Mesendoderm (in vitro differentiated cells): ENCODE results near the gene WNK1.
A peak's percentile ranks its signal among the peaks of the same experiment; 100 is the strongest.
"Not testable (repeated sequence)": the region's sequence is repeated elsewhere in the genome, so short reads cannot be mapped to it uniquely, and the experiment has no call there.

Experiments used
- DNase-seq: peaks from one replicate; pipeline ENCODE4 v3.0.0; 2013
- H2AK5ac ChIP-seq: 2 replicates; pipeline ENCODE4 v1.6.1; 2013; ENCODE audit warnings: low read length, inconsistent platforms
- H2BK120ac ChIP-seq: 2 replicates; pipeline ENCODE4 v1.6.1; 2013; ENCODE audit warnings: low read depth, mild to moderate bottlenecking, low read length, moderate library complexity, mixed read lengths
- H2BK15ac ChIP-seq: replicated peaks from 2 replicates; pipeline ENCODE4 v1.6.1; 2013; ENCODE audit warnings: low read depth, mild to moderate bottlenecking, moderate library complexity
- H2BK5ac ChIP-seq: 2 replicates; pipeline ENCODE4 v1.6.1; 2013; ENCODE audit warnings: low read length, inconsistent platforms
- H3K18ac ChIP-seq: 2 replicates; pipeline ENCODE4 v1.6.1; 2013; ENCODE audit warnings: mild to moderate bottlenecking, low read length, mixed read lengths
- H3K23ac ChIP-seq: one replicate; pipeline ENCODE4 v1.6.1; 2013; ENCODE audit warnings: low read length
- H3K27ac ChIP-seq: 2 replicates; pipeline ENCODE4 v1.5.1; 2013; ENCODE audit warnings: low read depth, mild to moderate bottlenecking, inconsistent platforms, low read length, moderate library complexity
- H3K27me3 ChIP-seq: 2 replicates; pipeline ENCODE4 v1.6.1; 2013; ENCODE audit warnings: low read length, control low read depth, mild to moderate bottlenecking, inconsistent platforms; ENCODE audit not compliant: insufficient read depth, poor library complexity
- H3K36me3 ChIP-seq: 2 replicates; pipeline ENCODE4 v1.6.1; 2013; ENCODE audit warnings: low read length, inconsistent platforms; ENCODE audit not compliant: control insufficient read depth, insufficient read depth
- H3K4ac ChIP-seq: one replicate; pipeline ENCODE4 v1.6.1; 2013; ENCODE audit warnings: low read depth, mild to moderate bottlenecking, low read length, moderate library complexity
- H3K4me1 ChIP-seq: 2 replicates; pipeline ENCODE4 v1.6.1; 2013; ENCODE audit warnings: low read depth, low read length, inconsistent platforms; ENCODE audit not compliant: control insufficient read depth
- H3K4me2 ChIP-seq: 2 replicates; pipeline ENCODE4 v1.6.1; 2013; ENCODE audit warnings: low read length
- H3K4me3 ChIP-seq: 2 replicates; pipeline ENCODE4 v1.5.1; 2013; ENCODE audit warnings: mild to moderate bottlenecking, low read length
- H3K56ac ChIP-seq: one replicate; pipeline ENCODE4 v1.6.1; 2013; ENCODE audit warnings: low read length
- H3K79me1 ChIP-seq: 2 replicates; pipeline ENCODE4 v1.6.1; 2013; ENCODE audit warnings: low read length, inconsistent platforms
- H3K79me2 ChIP-seq: 2 replicates; pipeline ENCODE4 v1.6.1; 2013; ENCODE audit warnings: mild to moderate bottlenecking, low read length; ENCODE audit not compliant: control insufficient read depth, insufficient read depth
- H3K9ac ChIP-seq: 2 replicates; pipeline ENCODE4 v1.6.1; 2013; ENCODE audit warnings: low read length, inconsistent platforms
- H4K5ac ChIP-seq: one replicate; pipeline ENCODE4 v1.6.1; 2013; ENCODE audit warnings: low read length
- H4K8ac ChIP-seq: one replicate; pipeline ENCODE4 v1.6.1; 2013; ENCODE audit warnings: low read depth, mild to moderate bottlenecking, control low read depth, low read length, moderate library complexity
- WGBS: extraction: QIAGEN DNeasy Blood & Tissue Kit; methylation state at CpG from one replicate; pipeline ENCODE4 v1.1.7; 2013; ENCODE audit warnings: low lambda C conversion rate, missing lambda C conversion rate; ENCODE audit not compliant: insufficient coverage; ENCODE audit errors: extremely low coverage; 5-methylcytosine and 5-hydroxymethylcytosine counted together

The WNK1 gene

DNA sequence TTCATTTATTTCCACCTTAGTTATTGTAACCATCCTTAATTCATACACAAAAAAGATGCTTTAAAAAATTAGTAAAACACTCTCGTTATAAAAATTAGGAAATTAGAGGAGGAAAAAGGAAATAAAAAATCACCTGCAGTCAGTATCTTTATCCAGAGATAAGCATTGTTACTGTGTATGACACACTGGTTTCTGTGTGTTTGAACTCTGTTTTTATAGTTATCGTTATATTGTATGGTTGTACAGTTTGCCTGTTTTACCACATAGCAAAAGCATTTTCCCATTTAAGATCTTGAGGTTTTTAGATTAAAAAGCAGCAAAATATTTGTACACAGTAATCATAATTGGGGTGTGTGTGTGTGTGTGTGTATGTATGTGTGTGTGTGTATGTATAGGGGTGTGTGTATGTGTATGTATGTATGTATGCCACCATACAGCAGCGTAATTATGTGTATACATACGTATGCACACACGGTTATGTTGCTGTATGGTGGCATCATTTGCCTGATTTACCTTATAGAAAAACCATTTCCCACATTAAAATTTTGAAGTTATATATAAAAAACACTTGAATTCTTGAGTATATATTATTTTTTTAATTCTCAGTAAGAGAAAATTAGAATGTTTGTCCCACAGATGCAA, 19.8 kb downstream of the WNK1 start:
- Histone ChIP-seq H3K79me1 (peaks cover 8% of the 10 kb centered on the region), H2BK15ac (no peak overlapping the region), H3K4ac (no peak overlapping the region), H3K4me2 (no peak overlapping the region), H3K27ac (no peak overlapping the region), H3K56ac (no peak overlapping the region), H2BK5ac (no peak overlapping the region), H3K4me1 (peaks cover 5% of the 10 kb centered on the region), H3K4me3 (no peak overlapping the region), H3K27me3 (no peaks in the 10 kb centered on the region), H3K23ac (no peak overlapping the region), H3K9ac (no peak overlapping the region), H3K36me3 (no peaks in the 10 kb centered on the region), H3K79me2 (peaks cover 54% of the 10 kb centered on the region), H2BK120ac (no peak overlapping the region), H2AK5ac (no peak overlapping the region), H4K8ac (no peak overlapping the region), H3K18ac (no peak overlapping the region), H4K5ac (no peak overlapping the region)
- no CpG with 5 or more reads among the region's 5 CpGs for WGBS
- no peak for DNase-seq

DNA sequence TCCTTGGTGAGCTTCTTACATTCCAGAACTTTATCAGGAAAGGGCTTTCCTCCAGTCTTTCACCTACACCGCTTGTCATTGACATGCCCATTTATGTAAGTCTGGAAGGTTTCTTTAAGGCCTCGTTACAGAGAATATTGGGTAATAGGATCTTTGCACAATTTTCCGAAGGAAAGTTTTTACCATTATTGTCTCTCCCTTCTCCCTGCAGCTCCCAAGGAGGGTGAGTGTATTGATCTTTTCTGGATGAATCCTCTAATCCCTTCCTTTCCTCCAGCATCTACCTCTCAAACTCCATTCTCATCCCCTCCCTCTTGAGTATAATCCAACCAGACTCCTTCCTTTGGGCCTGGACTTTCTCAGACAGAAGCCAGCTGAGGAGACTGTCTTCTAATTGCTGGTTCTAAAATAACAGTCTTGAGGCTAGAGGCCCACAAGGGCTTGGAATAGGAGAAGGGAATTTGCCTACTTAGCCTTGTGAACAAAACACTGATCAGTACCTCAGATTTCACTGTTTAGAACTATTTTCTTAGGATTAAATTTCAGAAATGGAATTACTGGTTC, 21.8 kb downstream of the WNK1 start:
- H3K27ac ChIP-seq = no peak overlapping the region
- H3K79me2 ChIP-seq = peaks cover 50% of the 10 kb centered on the region
- H3K4me1 ChIP-seq = peaks cover 5% of the 10 kb centered on the region
- H4K8ac ChIP-seq = no peak overlapping the region
- no CpG with 5 or more reads among the region's 3 CpGs for WGBS
- DNase-seq = peak; percentile 65
- H2AK5ac ChIP-seq = no peak overlapping the region
- no peak overlapping the region for H2BK5ac ChIP-seq
- H3K4ac ChIP-seq = no peak overlapping the region
- no peak overlapping the region for H3K9ac ChIP-seq
- H3K27me3 ChIP-seq = no peaks in the 10 kb centered on the region
- no peak overlapping the region for H3K23ac ChIP-seq
- no peak overlapping the region for H3K4me3 ChIP-seq
- H3K18ac ChIP-seq = no peak overlapping the region
- H2BK120ac ChIP-seq = no peak overlapping the region
- H2BK15ac ChIP-seq = no peak overlapping the region
- no peak overlapping the region for H4K5ac ChIP-seq
- H3K56ac ChIP-seq = no peak overlapping the region
- H3K4me2 ChIP-seq = no peak overlapping the region
- peaks cover 7% of the 10 kb centered on the region for H3K79me1 ChIP-seq
- H3K36me3 ChIP-seq = no peaks in the 10 kb centered on the region

DNA sequence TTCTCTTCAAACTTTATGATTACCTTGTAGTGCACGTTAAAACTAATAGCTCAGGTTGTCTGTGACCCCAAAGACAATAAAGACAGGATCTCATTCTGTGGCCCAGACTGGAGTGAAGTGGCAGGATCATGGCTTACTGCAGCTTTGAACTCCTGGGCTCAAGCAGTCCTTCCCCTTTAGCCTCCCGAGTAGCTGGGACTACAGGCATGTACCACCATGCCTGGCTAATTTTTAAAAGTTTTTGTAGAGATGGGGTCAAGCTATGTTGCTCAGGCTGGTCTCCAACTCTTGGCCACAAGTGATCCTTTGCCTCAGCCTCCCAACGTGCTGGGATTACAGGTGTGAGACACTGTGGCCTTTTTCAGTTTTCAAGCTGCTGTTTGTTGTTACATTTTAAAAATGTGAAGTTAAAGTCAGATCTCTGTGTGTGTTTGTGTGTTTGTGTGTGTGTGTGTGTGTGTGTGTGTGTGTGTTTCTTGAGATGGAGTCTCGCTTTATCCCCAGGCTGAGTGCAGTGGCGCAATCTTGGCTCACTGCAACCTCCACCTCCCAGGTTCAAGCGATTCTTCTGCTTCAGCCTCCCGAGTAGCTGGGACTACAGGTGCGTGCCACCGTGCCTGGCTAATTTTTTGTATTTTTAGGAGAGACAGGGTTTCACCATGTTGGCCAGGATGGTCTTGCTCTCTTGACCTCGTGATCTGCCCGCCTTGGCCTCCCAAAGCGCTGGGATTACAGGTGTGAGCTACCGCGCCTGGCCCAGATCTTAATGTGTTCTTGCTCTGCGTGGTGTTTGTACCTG, 23.8 kb downstream of the WNK1 start:
- H3K56ac ChIP-seq, H4K8ac ChIP-seq, H2BK120ac ChIP-seq, H3K9ac ChIP-seq, H3K79me1 ChIP-seq, H3K4me1 ChIP-seq, H3K4ac ChIP-seq, H2BK15ac ChIP-seq, H3K36me3 ChIP-seq, H3K18ac ChIP-seq, H2BK5ac ChIP-seq, H3K4me3 ChIP-seq, H3K27ac ChIP-seq, H3K27me3 ChIP-seq, H2AK5ac ChIP-seq, DNase-seq, H4K5ac ChIP-seq, H3K4me2 ChIP-seq, H3K23ac ChIP-seq: not testable (repeated sequence)
- H3K79me2 ChIP-seq = peaks cover 50% of the 10 kb centered on the region
- WGBS = no CpG with 5 or more reads among the region's 15 CpGs

DNA sequence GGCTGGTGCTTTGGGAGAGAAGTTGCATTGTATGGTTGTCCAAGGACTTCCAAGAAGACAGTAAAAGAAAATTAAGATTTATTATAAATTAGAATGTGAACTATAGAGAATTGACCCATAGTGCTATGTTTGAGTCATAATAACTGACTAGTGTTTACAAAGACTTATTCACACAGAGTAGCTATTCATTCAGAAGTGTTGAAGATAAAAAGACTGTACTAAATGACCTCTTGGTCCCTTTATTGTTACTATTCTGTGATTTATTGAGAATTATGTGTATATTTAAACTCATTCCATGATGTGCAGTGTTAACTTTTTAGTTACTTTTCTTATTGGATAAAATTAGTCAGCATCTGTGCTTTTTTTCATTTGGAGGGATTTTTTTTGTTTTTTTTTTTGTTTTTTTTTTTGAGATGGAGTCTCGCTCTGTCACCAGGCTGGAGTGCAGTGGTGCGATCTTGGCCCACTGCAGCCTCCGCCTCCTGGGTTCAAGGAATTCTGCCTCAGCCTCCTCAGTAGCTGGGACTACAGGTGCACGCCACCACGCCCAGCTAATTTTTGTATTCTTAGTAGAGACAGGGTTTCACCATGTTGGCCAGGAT, 24.5 kb downstream of the WNK1 start:
- not testable (repeated sequence) for H3K4me2 ChIP-seq, H3K4me1 ChIP-seq, H2BK15ac ChIP-seq, H4K5ac ChIP-seq, H3K79me1 ChIP-seq, H3K9ac ChIP-seq, H3K27ac ChIP-seq, H2BK5ac ChIP-seq, H3K36me3 ChIP-seq, H3K18ac ChIP-seq, H3K4me3 ChIP-seq, H3K27me3 ChIP-seq, H2BK120ac ChIP-seq, H4K8ac ChIP-seq, DNase-seq, H3K56ac ChIP-seq, H2AK5ac ChIP-seq, H3K23ac ChIP-seq, H3K4ac ChIP-seq
- no CpG with 5 or more reads among the region's 5 CpGs for WGBS
- H3K79me2 ChIP-seq = peaks cover 44% of the 10 kb centered on the region

DNA sequence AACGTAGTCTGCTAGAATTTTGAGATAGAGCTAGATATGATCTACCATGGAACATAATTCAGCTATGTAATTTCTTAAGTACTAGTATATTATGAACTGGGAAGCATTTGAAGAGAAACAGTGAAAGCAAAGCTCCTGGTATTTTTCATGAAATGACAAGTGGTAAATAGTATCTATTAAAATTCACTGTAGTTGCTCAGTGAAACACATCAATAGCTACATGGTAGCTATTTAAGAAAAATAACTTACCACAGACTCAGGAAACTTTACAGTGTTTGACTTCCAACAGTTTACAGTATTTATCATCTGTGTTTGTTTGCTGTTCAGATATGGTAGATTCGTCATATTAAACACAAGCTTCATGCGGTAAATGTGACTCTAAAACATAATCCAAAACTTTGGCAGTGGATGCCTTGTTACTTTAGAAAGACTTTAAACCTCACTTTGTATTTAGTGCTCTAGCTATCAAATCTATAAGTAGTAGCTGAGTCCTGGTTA, 25.2 kb downstream of the WNK1 start:
- Histone ChIP-seq H3K4ac (no peak overlapping the region), H3K23ac (no peak overlapping the region), H2BK5ac (no peak overlapping the region), H3K18ac (no peak overlapping the region), H3K4me2 (no peak overlapping the region), H2BK15ac (no peak overlapping the region), H3K27ac (no peak overlapping the region), H4K5ac (no peak overlapping the region), H2BK120ac (no peak overlapping the region), H3K79me1 (peaks cover 7% of the 10 kb centered on the region), H3K27me3 (no peaks in the 10 kb centered on the region), H3K4me3 (no peak overlapping the region), H2AK5ac (no peak overlapping the region), H3K9ac (no peak overlapping the region), H3K56ac (no peak overlapping the region), H3K79me2 (peaks cover 44% of the 10 kb centered on the region), H3K4me1 (peaks cover 5% of the 10 kb centered on the region), H4K8ac (no peak overlapping the region), H3K36me3 (no peaks in the 10 kb centered on the region)
- no peak for DNase-seq
- 100% methylated on average over 1 of the region's 3 CpGs for WGBS
